WI38 (cell line): ENCODE measurements around the gene DOCK1.

Source experiments
- H3K4me3 ChIP-seq: 2 replicates; pipeline ENCODE4 v1.5.1; 2011; ENCODE audit warnings: low read depth, mild to moderate bottlenecking, control low read depth, low read length
- CTCF ChIP-seq: IDR thresholded peaks from 2 replicates; pipeline ENCODE4 v1.5.1; 2012; ENCODE audit warnings: low read depth, mild to moderate bottlenecking, control low read depth, low read length

DOCK1 gene

GRCh38 chr10:127174866-127175265 lies 269.6 kb downstream of the DOCK1 start:
- no peak for TF ChIP-seq CTCF
- no peak overlapping the region for H3K4me3 ChIP-seq

GRCh38 chr10:127175357-127176110 lies 270.3 kb downstream of the DOCK1 start:
- TF ChIP-seq CTCF = no peak
- H3K4me3 ChIP-seq = no peak overlapping the region

- H3K4me3 ChIP-seq = no peak overlapping the region
- no peak for TF ChIP-seq CTCF
Measured at GRCh38 chr10:127176649-127177048, 271.4 kb downstream of the DOCK1 start.

GRCh38 chr10:127179612-127180250 lies 274.5 kb downstream of the DOCK1 start:
- H3K4me3 ChIP-seq = no peak overlapping the region
- TF ChIP-seq CTCF = no peak

GRCh38 chr10:127182161-127182560 lies 276.9 kb downstream of the DOCK1 start:
- TF ChIP-seq CTCF = no peak
- H3K4me3 ChIP-seq = no peak overlapping the region

GRCh38 chr10:127184582-127184981 lies 279.4 kb downstream of the DOCK1 start:
- no peak for TF ChIP-seq CTCF
- H3K4me3 ChIP-seq = no peak overlapping the region

GRCh38 chr10:127186813-127187212 lies 281.6 kb downstream of the DOCK1 start:
- H3K4me3 ChIP-seq = no peak overlapping the region
- TF ChIP-seq CTCF = no peak
